GM12878 (cell line): Measurements from ENCODE around the gene OR6B1. TPM values are rescaled to one million over a fixed set of nuclear protein-coding genes. Genes with fewer than 3 reads are reported as not detected.

Experiments used
- ATAC-seq: fragments of 200-7000 bp; cut with Tn5 transposase; 3 replicates; pipeline ENCODE4 v1.9.1; 2020; ENCODE audit warnings: mild to moderate bottlenecking, moderate library complexity
- BruUV-seq: library from RNA; stranded (reverse); fragments of 400-500 nt; replicated peaks from 2 replicates; lab custom pipeline; 2021; lab: Mats Ljungman, UMichigan
- CTCF ChIA-PET: fragments of 300-600 bp; sonication (Branson Sonifier 250); formaldehyde crosslinking; extraction: SDS; loops from one replicate; lab custom pipeline; 2021; ENCODE audit warnings: inconsistent platforms; lab: Yijun Ruan, JAX
- POLR2A ChIA-PET: fragments of 350-600 bp; formaldehyde crosslinking; extraction: SDS; loops from one replicate; lab custom pipeline; 2021; ENCODE audit warnings: inconsistent platforms; lab: Charles Lee
- RAD21 ChIA-PET: fragments of 300-600 bp; sonication (Branson Sonifier 250); formaldehyde crosslinking; loops from one replicate; lab custom pipeline; 2023; ENCODE audit warnings: antibody characterized with exemption; ENCODE audit not compliant: unreplicated experiment; lab: Charles Lee
- SMC1A ChIA-PET: fragments of 300-600 bp; sonication (Branson Sonifier 250); formaldehyde crosslinking; loops from one replicate; lab custom pipeline; 2023; ENCODE audit not compliant: unreplicated experiment, uncharacterized antibody; lab: Charles Lee
- DNase-seq: peaks from one replicate; pipeline ENCODE4 v3.0.0-alpha.2; 2011; ENCODE audit warnings: low read depth, low spot score
- FAIRE-seq: peaks from 3 replicates; lab custom pipeline; 2011; peaks lifted over from hg19 to GRCh38; lab: Jason Lieb, UNC
- H2AFZ ChIP-seq: 2 replicates; pipeline ENCODE4 v1.6.0; 2011; ENCODE audit warnings: low read depth, low read length, control low read depth; ENCODE audit not compliant: control insufficient read depth
- H3K27ac ChIP-seq: 2 replicates; pipeline ENCODE4 v1.5.1; 2011; ENCODE audit warnings: control low read depth; ENCODE audit not compliant: control insufficient read depth, insufficient read depth
- H3K27me3 ChIP-seq, 2 experiments: replicated peaks in 1 of 2; 2 replicates each; pipeline versions ENCODE4 v1.6.0 to v1.6.1; 2011; ENCODE audit warnings: low read length in 1 of 2; ENCODE audit not compliant: control insufficient read depth in 2 of 2, insufficient read depth in 2 of 2
- H3K36me3 ChIP-seq, 2 experiments: 2 replicates each; pipeline ENCODE4 v1.5.1; 2011; ENCODE audit warnings: low read length in 1 of 2; ENCODE audit not compliant: control insufficient read depth in 2 of 2, insufficient read depth in 2 of 2
- H3K4me1 ChIP-seq: 2 replicates; pipeline ENCODE4 v1.6.1; 2011; ENCODE audit warnings: mild to moderate bottlenecking, low read length, moderate library complexity, mixed read lengths; ENCODE audit not compliant: control insufficient read depth, insufficient read depth
- H3K4me2 ChIP-seq: 2 replicates; pipeline ENCODE4 v1.6.0; 2011; ENCODE audit warnings: control low read depth; ENCODE audit not compliant: control insufficient read depth, insufficient read depth
- H3K4me3 ChIP-seq: fragments of 200-600 bp; sonication (generic); 2 replicates; pipeline ENCODE4 v1.5.1; 2016
- H3K79me2 ChIP-seq: 2 replicates; pipeline ENCODE4 v1.6.0; 2011; ENCODE audit warnings: low read length; ENCODE audit not compliant: control insufficient read depth, insufficient read depth
- H3K9ac ChIP-seq: 2 replicates; pipeline ENCODE4 v1.8.0; 2011; ENCODE audit warnings: low read length, control low read depth, mixed read lengths; ENCODE audit not compliant: control insufficient read depth, insufficient read depth
- H3K9me3 ChIP-seq: replicated peaks from 3 replicates; pipeline ENCODE4 v1.5.1; 2011; ENCODE audit warnings: mild to moderate bottlenecking, low read length; ENCODE audit not compliant: control insufficient read depth, insufficient read depth
- H4K20me1 ChIP-seq: 2 replicates; pipeline ENCODE4 v1.6.0; 2011; ENCODE audit not compliant: control insufficient read depth, insufficient read depth
- ASH2L ChIP-seq: fragments of 300-600, 200-600 bp; sonication (generic); IDR thresholded peaks from 2 replicates; pipeline ENCODE4 v1.6.1; 2017; ENCODE audit warnings: low read depth, mild to moderate bottlenecking, borderline replicate concordance
- ATF2 ChIP-seq: IDR thresholded peaks from 2 replicates; pipeline ENCODE4 v1.6.1; 2012; ENCODE audit warnings: low read length, inconsistent platforms
- CBX3 ChIP-seq: fragments of 200-600 bp; sonication (generic); IDR thresholded peaks from 2 replicates; pipeline ENCODE4 v1.6.1; 2016; ENCODE audit warnings: low read depth, borderline replicate concordance
- CHD2 ChIP-seq: IDR thresholded peaks from 2 replicates; pipeline ENCODE4 v1.6.1; 2011; ENCODE audit warnings: low read depth, low read length, improper control_type of control experiment, borderline replicate concordance
- CREM ChIP-seq: IDR thresholded peaks from 2 replicates; pipeline ENCODE4 v1.6.1; 2014; ENCODE audit warnings: antibody characterized with exemption, low read depth
- CTCF ChIP-seq, 3 experiments: IDR thresholded peaks in 2 of 3; conservative IDR thresholded peaks in 1 of 3; 2 replicates each; pipeline ENCODE4 v1.5.1; 2011; ENCODE audit warnings: low read depth in 3 of 3, low read length in 3 of 3, mild to moderate bottlenecking in 3 of 3, control low read depth in 2 of 3, moderate library complexity in 2 of 3, inconsistent platforms in 1 of 3, mixed read lengths in 1 of 3; ENCODE audit not compliant: control insufficient read depth in 2 of 3, insufficient read depth in 1 of 3; ENCODE audit errors: extremely low read depth in 1 of 3
- DPF2 ChIP-seq: fragments of 450-650 bp; IDR thresholded peaks from 2 replicates; pipeline ENCODE4 v1.6.1; 2017; ENCODE audit warnings: mild to moderate bottlenecking
- EP300 ChIP-seq, 2 experiments: fragments of 150-350 bp in 1 of 2; IDR thresholded peaks; 2 replicates each; pipeline ENCODE4 v1.6.1; 2011 to 2012; ENCODE audit warnings: low read depth in 2 of 2, low read length in 2 of 2, borderline replicate concordance in 1 of 2, improper control_type of control experiment in 1 of 2, inconsistent platforms in 1 of 2; ENCODE audit not compliant: control insufficient read depth in 1 of 2
- JUNB ChIP-seq: IDR thresholded peaks from 2 replicates; pipeline ENCODE4 v1.6.1; 2016; ENCODE audit warnings: antibody characterized with exemption, mild to moderate bottlenecking
- JUND ChIP-seq: IDR thresholded peaks from 2 replicates; pipeline ENCODE4 v1.6.1; 2012; ENCODE audit warnings: low read depth, mild to moderate bottlenecking, low read length, improper control_type of control experiment, moderate library complexity
- MTA2 ChIP-seq: fragments of 450-650 bp; IDR thresholded peaks from 2 replicates; pipeline ENCODE4 v1.6.1; 2016; ENCODE audit warnings: low read depth, mild to moderate bottlenecking, moderate library complexity
- NR2C1 ChIP-seq: fragments of 450-650 bp; IDR thresholded peaks from 2 replicates; pipeline ENCODE4 v1.6.1; 2017; ENCODE audit warnings: antibody characterized with exemption, mild to moderate bottlenecking, moderate library complexity
- NR2F1 ChIP-seq: fragments of 450-650 bp; conservative IDR thresholded peaks from 2 replicates; pipeline ENCODE4 v1.6.1; 2017; ENCODE audit warnings: mild to moderate bottlenecking
- PAX5 ChIP-seq: IDR thresholded peaks from 2 replicates; pipeline ENCODE4 v1.6.1; 2011; ENCODE audit warnings: low read depth, low read length, borderline replicate concordance
- POLR2A ChIP-seq: IDR thresholded peaks from 2 replicates; pipeline ENCODE4 v1.6.1; 2011; ENCODE audit warnings: low read depth, mild to moderate bottlenecking, low read length
- RELB ChIP-seq: fragments of 450-650 bp; IDR thresholded peaks from 2 replicates; pipeline ENCODE4 v1.6.1; 2017; ENCODE audit warnings: low read depth, mild to moderate bottlenecking, moderate library complexity
- SMAD1 ChIP-seq: fragments of 450-650 bp; IDR thresholded peaks from 2 replicates; pipeline ENCODE4 v1.6.1; 2018; ENCODE audit warnings: mild to moderate bottlenecking, low read depth; ENCODE audit not compliant: partially characterized antibody
- SMARCA5 ChIP-seq: fragments of 450-650 bp; IDR thresholded peaks from 2 replicates; pipeline ENCODE4 v1.6.1; 2017; ENCODE audit warnings: mild to moderate bottlenecking
- SRF ChIP-seq, 2 experiments: IDR thresholded peaks; 2 replicates each; pipeline ENCODE4 v1.6.1; 2011; ENCODE audit warnings: low read depth in 2 of 2, low read length in 2 of 2, mild to moderate bottlenecking in 1 of 2, moderate library complexity in 1 of 2
- SUZ12 ChIP-seq: fragments of 200-600 bp; sonication (generic); IDR thresholded peaks from one replicate; pipeline ENCODE4 v1.6.1; 2018; ENCODE audit warnings: antibody characterized with exemption, mild to moderate bottlenecking; ENCODE audit not compliant: unreplicated experiment
- TARDBP ChIP-seq: IDR thresholded peaks from 2 replicates; pipeline ENCODE4 v1.6.1; 2016; ENCODE audit warnings: borderline replicate concordance
- ZNF217 ChIP-seq: fragments of 450-650 bp; IDR thresholded peaks from 2 replicates; pipeline ENCODE4 v1.6.1; 2017; ENCODE audit warnings: antibody characterized with exemption, mild to moderate bottlenecking
- WGBS: methylation state at CpG from one replicate; pipeline ENCODE4 v1.1.6; 2016; ENCODE audit warnings: low lambda C conversion rate; ENCODE audit not compliant: insufficient replicate concordance, insufficient coverage; ENCODE audit errors: missing lambda C conversion rate; 5-methylcytosine and 5-hydroxymethylcytosine counted together
- in situ Hi-C: fragments of 300-500 bp; cut with MboI; formaldehyde crosslinking; loops from 9 replicates; pipeline ENCODE4 v1.14.3; 2018; ENCODE audit warnings: mixed read lengths
- intact Hi-C: fragments of 100-400 bp; cut with micrococcal nuclease; formaldehyde crosslinking; loops from one replicate; pipeline ENCODE4 v1.14.2; 2022; ENCODE audit not compliant: unreplicated experiment
- polyA plus RNA-seq, 11 experiments: library from polyadenylated mRNA; depleted of rRNA in 4 of 11; unstranded in 6 of 11; stranded (reverse) in 5 of 11; fragments of >200 nt; fragmentation: Nextera tagmentation in 4 of 11; fragmentation: Illumina TruSeq in 1 of 11; extraction: Ambion mirVana in 4 of 11; extraction: Trizol in 1 of 11; gene quantifications; 1 replicate in 1 of 11; 2 replicates in 10 of 11; pipeline versions ENCODE4 v1.2.1 to v1.2.3, GENCODE V29; 2011 to 2016; ENCODE audit warnings: inconsistent platforms in 2 of 11, missing spikeins in 2 of 11, low read depth in 1 of 11
- total RNA-seq, 4 experiments: library from RNA; depleted of rRNA in 3 of 4; stranded (reverse); fragments of >200 nt in 3 of 4; fragmentation: Illumina TruSeq in 1 of 4; extraction: Trizol in 1 of 4; gene quantifications; 2 replicates each; pipeline versions ENCODE4 v1.2.1 to v1.2.3, GENCODE V29; 2013 to 2021

OR6B1 gene
- total and polyA plus RNA-seq, 10 of the 15 experiments (the other 5 are each of a cell fraction or from before 2014, with no cell fraction given): not detected

- DNase-seq: no peak
- WGBS: 0% methylated on average over 1 of the region's 1 CpG
- TF ChIP-seq ATF2 (no peak), JUND (no peak), SUZ12 (no peak), CBX3 (no peak), SRF (IDR thresholded peaks at IDR 0.05; ENCODE audit: low read depth in 2 of 2, low read length in 2 of 2) (no peak), NR2F1 (peak; percentile 68), CTCF (IDR thresholded peaks at IDR 0.05 in 2 of 3, conservative IDR thresholded peaks at IDR 0.05 in 1 of 3; ENCODE audit: control insufficient read depth in 2 of 3, extremely low read depth in 1 of 3, insufficient read depth in 1 of 3, low read depth in 3 of 3, low read length in 3 of 3) (no peak), PAX5 (no peak), JUNB (peak; percentile 62), ZNF217 (no peak), POLR2A (no peak), CREM (0 out of 2 replicates have a peak, but pooled peaks have one; percentile 16), RELB (no peak), ASH2L (no peak), NR2C1 (no peak), SMARCA5 (no peak), CHD2 (no peak), DPF2 (0 out of 2 replicates have a peak, but pooled peaks have one; percentile 33), EP300 (IDR thresholded peaks at IDR 0.05; ENCODE audit: borderline replicate concordance in 1 of 2, control insufficient read depth in 1 of 2, low read depth in 2 of 2, low read length in 2 of 2) (no peak), TARDBP (no peak), MTA2 (peak; percentile 59; the same call in 1 of the 2 replicates), SMAD1 (no peak)
Measured at GRCh38 chr7:144027974-144028373, 27.9 kb downstream of the OR6B1 start.

More at GRCh38 chr7:144027974-144028373, 27.9 kb downstream of the OR6B1 start:
- SMC1A ChIA-PET: interaction anchor here (1.0 to 1.8 kb wide), 4 partner anchors 10 to 291 kb away, joined by 3 to 4 read pairs (median 4); no protein-coding TSS in a partner anchor
- Histone ChIP-seq H3K9me3 (no peaks in the 10 kb centered on the region), H3K4me3 (no peak overlapping the region), H3K9ac (no peak overlapping the region), H3K27me3 (no peaks in the 10 kb centered on the region; a peak in 1 of 4 replicates), H3K4me1 (no peaks in the 10 kb centered on the region), H3K79me2 (no peaks in the 10 kb centered on the region), H3K4me2 (no peak overlapping the region), H3K36me3 (no peaks in the 10 kb centered on the region), H4K20me1 (no peaks in the 10 kb centered on the region), H3K27ac (no peak overlapping the region), H2AFZ (no peak overlapping the region)
- in situ Hi-C loops (no loop called here), intact Hi-C loops (no loop called here)
- RAD21 ChIA-PET: interaction anchor here (0.9 to 1.6 kb wide), 3 partner anchors 100 to 538 kb away, joined by 3 to 4 read pairs (median 4); partner anchors contain the start of gene TCAF1
- ATAC-seq: peak; percentile 48
- no peak for FAIRE-seq
- CTCF ChIA-PET: interaction anchor here (0.7 to 2.0 kb wide), 4 partner anchors 9 to 291 kb away, joined by 3 to 12 read pairs (median 4); partner anchors contain the start of genes OR6B1 and TCAF1
- no TSS peak for BruUV-seq
- POLR2A ChIA-PET: no interaction called here
